ENCODE results near the gene DIDO1. TPM values are rescaled to one million over a fixed set of nuclear protein-coding genes. Genes with fewer than 3 reads are reported as not detected.

The DIDO1 gene
- total RNA-seq, 4 donors from 2014 or later, result 64.6 to 143 (median 79.2) TPM

DNA sequence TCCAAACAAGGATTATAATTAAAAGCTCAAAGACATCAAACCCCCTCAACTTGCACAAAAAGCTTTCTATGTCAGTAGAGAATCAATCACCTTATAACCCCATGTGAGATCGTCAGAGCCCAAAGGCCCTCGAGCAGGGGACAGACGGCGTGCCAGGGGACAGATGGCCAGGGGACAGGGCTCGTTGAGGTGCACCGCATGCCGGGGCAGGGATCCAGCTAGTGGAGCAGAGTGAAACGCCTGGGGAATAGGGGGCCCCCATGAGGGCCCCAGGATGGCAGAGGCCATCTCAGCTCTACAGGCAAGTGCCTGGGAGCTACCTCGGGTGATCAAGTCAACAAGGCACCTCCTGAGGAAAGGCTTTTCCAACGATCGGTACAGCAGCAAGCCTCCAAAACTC is 28.6 kb downstream of the DIDO1 start:
- TF ChIP-seq, protein P1, sequence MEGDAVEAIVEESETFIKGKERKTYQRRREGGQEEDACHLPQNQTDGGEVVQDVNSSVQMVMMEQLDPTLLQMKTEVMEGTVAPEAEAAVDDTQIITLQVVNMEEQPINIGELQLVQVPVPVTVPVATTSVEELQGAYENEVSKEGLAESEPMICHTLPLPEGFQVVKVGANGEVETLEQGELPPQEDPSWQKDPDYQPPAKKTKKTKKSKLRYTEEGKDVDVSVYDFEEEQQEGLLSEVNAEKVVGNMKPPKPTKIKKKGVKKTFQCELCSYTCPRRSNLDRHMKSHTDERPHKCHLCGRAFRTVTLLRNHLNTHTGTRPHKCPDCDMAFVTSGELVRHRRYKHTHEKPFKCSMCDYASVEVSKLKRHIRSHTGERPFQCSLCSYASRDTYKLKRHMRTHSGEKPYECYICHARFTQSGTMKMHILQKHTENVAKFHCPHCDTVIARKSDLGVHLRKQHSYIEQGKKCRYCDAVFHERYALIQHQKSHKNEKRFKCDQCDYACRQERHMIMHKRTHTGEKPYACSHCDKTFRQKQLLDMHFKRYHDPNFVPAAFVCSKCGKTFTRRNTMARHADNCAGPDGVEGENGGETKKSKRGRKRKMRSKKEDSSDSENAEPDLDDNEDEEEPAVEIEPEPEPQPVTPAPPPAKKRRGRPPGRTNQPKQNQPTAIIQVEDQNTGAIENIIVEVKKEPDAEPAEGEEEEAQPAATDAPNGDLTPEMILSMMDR (IDR thresholded peaks at IDR 0.05), result no peak
- TF ChIP-seq EP300 (IDR thresholded peaks at IDR 0.05) (no peak), POLR2A (IDR thresholded peaks at IDR 0.05) (no peak), POLR2AphosphoS5 (IDR thresholded peaks at IDR 0.05) (no peak)
- H3K36me3 ChIP-seq, result peaks cover 44% of the 10 kb centered on the region
- WGBS, result 40% methylated on average over 11 of the region's 11 CpGs
- DNase-seq (ENCODE audit: low spot score in 2 of 2), result no peak
- H3K9me3 ChIP-seq, result no peaks in the 10 kb centered on the region
- H3K4me1 ChIP-seq, result peaks cover 39% of the 10 kb centered on the region
- no peaks in the 10 kb centered on the region for H3K27me3 ChIP-seq
- no peak overlapping the region for H3K27ac ChIP-seq
- H3K4me3 ChIP-seq, result no peak overlapping the region

DNA sequence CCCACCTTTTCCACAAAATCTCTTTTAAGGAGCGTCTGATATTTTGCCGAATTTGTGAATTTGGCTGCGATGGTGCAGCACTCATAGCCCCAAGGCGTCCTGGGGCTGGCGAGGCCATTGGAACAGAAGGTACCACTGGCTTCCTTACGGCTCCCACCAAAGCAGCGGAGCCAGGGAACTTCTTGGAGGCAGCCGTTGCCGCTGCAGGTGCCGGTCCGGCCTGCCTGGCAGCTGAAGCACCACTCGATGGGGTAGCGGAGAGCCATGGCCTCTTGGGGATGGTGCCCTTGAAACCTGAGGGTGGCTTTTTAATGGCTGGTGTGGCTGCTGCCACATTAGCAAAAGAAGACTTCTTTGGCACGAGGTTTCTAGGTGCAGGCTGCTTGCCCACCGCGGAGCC is 29.8 kb downstream of the DIDO1 start:
- peaks cover 39% of the 10 kb centered on the region for H3K4me1 ChIP-seq
- no peak overlapping the region for H3K4me3 ChIP-seq
- 91% methylated on average over 8 of the region's 16 CpGs for WGBS
- DNase-seq (ENCODE audit: low spot score in 2 of 2), result no peak
- TF ChIP-seq POLR2AphosphoS5 (IDR thresholded peaks at IDR 0.05) (no peak), EP300 (IDR thresholded peaks at IDR 0.05) (no peak)
- H3K27ac ChIP-seq, result no peak overlapping the region
- H3K27me3 ChIP-seq, result no peaks in the 10 kb centered on the region
- H3K36me3 ChIP-seq, result peaks cover 46% of the 10 kb centered on the region
- no peaks in the 10 kb centered on the region for H3K9me3 ChIP-seq

DNA sequence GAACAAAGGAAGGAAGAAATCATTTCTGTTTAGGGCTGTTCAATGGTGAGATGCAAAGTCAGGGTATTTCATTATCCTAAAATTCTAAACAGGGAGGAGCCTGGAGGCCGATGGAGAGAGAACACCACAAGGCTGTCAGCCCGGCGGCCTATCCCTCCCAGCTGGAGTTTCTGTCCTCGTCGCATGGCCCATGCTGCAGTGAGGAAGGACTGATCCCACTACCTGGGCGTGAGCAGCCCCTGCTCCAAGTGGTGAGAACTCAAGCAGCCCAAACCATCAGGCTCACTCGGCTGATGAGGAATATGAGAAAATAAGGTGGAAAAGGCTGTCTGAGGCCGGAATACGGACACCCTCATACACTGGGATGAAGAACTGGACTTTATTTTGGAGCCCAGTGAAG is 30.8 kb downstream of the DIDO1 start:
- no peak for DNase-seq (ENCODE audit: low spot score in 2 of 2)
- peaks cover 53% of the 10 kb centered on the region for H3K36me3 ChIP-seq
- no peak for TF ChIP-seq EP300 (IDR thresholded peaks at IDR 0.05)
- TF ChIP-seq, protein P1 (IDR thresholded peaks at IDR 0.05), result no peak
- no peak for TF ChIP-seq POLR2A (IDR thresholded peaks at IDR 0.05)
- no peak for TF ChIP-seq POLR2AphosphoS5 (IDR thresholded peaks at IDR 0.05)
- H3K27me3 ChIP-seq, result no peaks in the 10 kb centered on the region
- H3K4me1 ChIP-seq, result peaks cover 30% of the 10 kb centered on the region
- H3K27ac ChIP-seq, result no peak overlapping the region
- WGBS, result 95% methylated on average over 9 of the region's 9 CpGs
- H3K4me3 ChIP-seq, result no peak overlapping the region
- H3K9me3 ChIP-seq, result no peaks in the 10 kb centered on the region

DNA sequence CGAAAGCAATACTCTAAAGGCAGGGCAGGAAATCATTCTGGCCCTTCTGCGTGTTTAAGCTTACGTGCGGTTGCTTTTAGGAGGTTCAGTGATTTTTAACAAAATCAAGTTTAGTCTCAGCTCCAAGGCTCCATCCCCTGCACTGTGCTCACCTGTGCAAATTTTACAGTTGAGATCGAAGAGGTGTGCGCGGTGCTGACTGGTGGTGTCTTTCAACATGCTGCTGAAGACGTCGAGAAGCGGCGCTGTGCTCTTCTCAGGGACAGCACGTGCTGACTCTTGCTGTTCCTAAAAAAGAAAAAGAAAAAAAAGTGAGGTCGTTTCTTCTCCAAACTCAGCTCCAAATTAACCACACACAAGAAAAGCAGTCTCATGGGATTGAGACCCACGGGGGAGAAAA is 32.0 kb downstream of the DIDO1 start:
- no peak for DNase-seq (ENCODE audit: low spot score in 2 of 2)
- Histone ChIP-seq H3K27me3 (no peaks in the 10 kb centered on the region), H3K4me1 (peaks cover 17% of the 10 kb centered on the region), H3K27ac (no peak overlapping the region), H3K4me3 (no peak overlapping the region), H3K9me3 (no peaks in the 10 kb centered on the region), H3K36me3 (peaks cover 65% of the 10 kb centered on the region)
- no peak for TF ChIP-seq POLR2A (IDR thresholded peaks at IDR 0.05)
- no peak for TF ChIP-seq EP300 (IDR thresholded peaks at IDR 0.05)
- no peak for TF ChIP-seq POLR2AphosphoS5 (IDR thresholded peaks at IDR 0.05)
- TF ChIP-seq, protein P1 (IDR thresholded peaks at IDR 0.05), result no peak
- WGBS, result 94% methylated on average over 14 of the region's 14 CpGs

DNA sequence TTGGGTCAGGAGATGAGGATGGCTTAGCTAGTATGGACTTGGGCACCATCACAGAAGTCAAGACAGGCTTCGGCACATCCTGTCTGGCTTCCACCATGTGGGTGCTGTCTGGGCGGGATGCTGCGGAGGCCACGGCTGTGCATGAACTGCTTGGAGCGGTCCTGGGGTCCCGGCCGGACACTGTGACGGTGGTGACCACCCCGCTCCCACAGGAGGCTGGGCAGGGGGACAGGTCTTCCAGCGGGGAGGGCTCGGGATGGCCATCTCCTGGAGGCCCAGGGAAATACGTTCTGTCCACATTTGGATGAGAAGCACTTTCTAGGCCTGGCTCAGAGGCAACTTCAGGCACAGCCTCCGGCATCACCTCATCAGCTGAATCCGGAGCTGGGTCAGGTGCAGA is 32.6 kb downstream of the DIDO1 start:
- peaks cover 71% of the 10 kb centered on the region for H3K36me3 ChIP-seq
- WGBS, result 81% methylated on average over 9 of the region's 14 CpGs

More for the DNA sequence above, 32.6 kb downstream of the DIDO1 start:
- H3K4me3 ChIP-seq, result no peak overlapping the region
- no peaks in the 10 kb centered on the region for H3K9me3 ChIP-seq
- peaks cover 12% of the 10 kb centered on the region for H3K4me1 ChIP-seq
- no peaks in the 10 kb centered on the region for H3K27me3 ChIP-seq
- no peak for DNase-seq (ENCODE audit: low spot score in 2 of 2)
- H3K27ac ChIP-seq, result no peak overlapping the region
- no peak for TF ChIP-seq EP300 (IDR thresholded peaks at IDR 0.05)
- no peak for TF ChIP-seq POLR2AphosphoS5 (IDR thresholded peaks at IDR 0.05)
- TF ChIP-seq, protein P1 (IDR thresholded peaks at IDR 0.05), result no peak
- no peak for TF ChIP-seq POLR2A (IDR thresholded peaks at IDR 0.05)
